GM12874 (cell line): ENCODE data around the gene DPYD.

Source experiments
- CTCF ChIP-seq: IDR thresholded peaks from 2 replicates; pipeline ENCODE4 v1.5.1; 2011; ENCODE audit warnings: low read depth, mild to moderate bottlenecking, control low read depth, low read length, moderate library complexity; ENCODE audit not compliant: insufficient read depth

The DPYD gene

GRCh38 chr1:97551113-97551512 is 369.7 kb downstream of the DPYD start:
- TF ChIP-seq CTCF, result no peak

- TF ChIP-seq CTCF, result no peak
These were observed 375.4 kb downstream of the DPYD start for GRCh38 chr1:97545446-97545845.

- no peak for TF ChIP-seq CTCF
These were observed 380.4 kb downstream of the DPYD start for GRCh38 chr1:97540346-97540888.

- no peak for TF ChIP-seq CTCF
These were observed 382.7 kb downstream of the DPYD start for GRCh38 chr1:97538113-97538512.

GRCh38 chr1:97533358-97533757 is 387.5 kb downstream of the DPYD start:
- TF ChIP-seq CTCF, result no peak

GRCh38 chr1:97529600-97529999 is 391.2 kb downstream of the DPYD start:
- TF ChIP-seq CTCF, result no peak

GRCh38 chr1:97524211-97524610 is 396.6 kb downstream of the DPYD start:
- TF ChIP-seq CTCF, result no peak

GRCh38 chr1:97516588-97516987 is 404.2 kb downstream of the DPYD start:
- TF ChIP-seq CTCF, result no peak
